ENCODE measurements around the gene UQCC5.

The UQCC5 gene
- 3.4 to 6.7 reads per million in 2 donors for total RNA-seq

DNA sequence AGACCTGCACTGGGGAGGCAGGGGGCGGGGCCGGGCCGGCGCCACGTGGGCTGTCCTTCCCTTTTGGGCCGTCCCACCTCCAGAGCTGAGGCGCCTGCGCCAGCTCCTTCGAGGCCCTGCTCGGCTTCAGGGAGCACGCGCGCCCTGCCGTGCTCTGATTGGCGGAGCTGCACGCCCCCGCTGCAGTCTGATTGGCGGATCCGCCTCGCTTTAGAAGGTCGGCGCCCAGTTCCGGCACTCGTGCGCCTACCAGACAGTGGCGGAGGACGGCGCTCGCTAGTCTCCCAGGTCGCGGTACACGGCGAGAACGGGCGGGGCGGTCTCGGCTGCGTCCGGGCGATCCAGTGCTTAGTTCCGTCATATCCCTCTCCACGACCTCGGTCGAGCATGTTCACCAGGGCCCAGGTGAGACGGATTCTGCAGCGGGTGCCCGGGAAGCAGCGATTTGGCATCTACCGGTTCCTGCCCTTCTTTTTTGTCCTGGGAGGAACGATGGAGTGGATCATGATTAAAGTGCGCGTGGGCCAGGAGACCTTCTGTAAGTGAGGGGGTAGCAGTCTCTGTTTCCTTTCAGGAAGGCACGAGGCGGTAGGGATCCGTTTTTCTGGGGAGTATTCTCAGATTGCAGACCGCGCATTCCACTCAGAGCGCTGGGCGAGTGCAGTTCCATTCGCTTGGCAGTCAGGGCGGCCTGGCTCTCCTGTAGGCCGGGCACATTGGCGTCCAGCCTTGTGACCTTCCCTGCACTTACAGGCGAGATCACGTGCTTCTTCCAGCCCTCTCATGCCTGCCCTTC, at the start of gene UQCC5:
TSS of gene UQCC5 (plus strand) at position 237 of the 796 bp plus-strand sequence. CDS start at position 388, 151 bp downstream.
- DNase-seq = peak; percentile 93 to 100 (median 97)

DNA sequence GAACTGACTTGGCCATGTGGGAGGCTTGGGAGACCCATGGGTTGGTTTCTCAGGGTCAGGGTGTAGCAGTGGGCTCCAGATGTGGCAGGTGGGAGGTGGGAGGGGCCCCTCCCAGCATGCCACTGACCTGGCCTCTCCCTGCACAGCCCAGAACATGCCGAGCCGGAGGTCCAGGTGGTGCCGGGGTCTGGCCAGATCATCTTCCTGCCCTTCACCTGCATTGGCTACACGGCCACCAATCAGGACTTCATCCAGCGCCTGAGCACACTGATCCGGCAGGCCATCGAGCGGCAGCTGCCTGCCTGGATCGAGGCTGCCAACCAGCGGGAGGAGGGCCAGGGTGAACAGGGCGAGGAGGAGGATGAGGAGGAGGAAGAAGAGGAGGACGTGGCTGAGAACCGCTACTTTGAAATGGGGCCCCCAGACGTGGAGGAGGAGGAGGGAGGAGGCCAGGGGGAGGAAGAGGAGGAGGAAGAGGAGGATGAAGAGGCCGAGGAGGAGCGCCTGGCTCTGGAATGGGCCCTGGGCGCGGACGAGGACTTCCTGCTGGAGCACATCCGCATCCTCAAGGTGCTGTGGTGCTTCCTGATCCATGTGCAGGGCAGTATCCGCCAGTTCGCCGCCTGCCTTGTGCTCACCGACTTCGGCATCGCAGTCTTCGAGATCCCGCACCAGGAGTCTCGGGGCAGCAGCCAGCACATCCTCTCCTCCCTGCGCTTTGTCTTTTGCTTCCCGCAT, 49.2 kb upstream of the UQCC5 start:
- DNase-seq = no peak

GRCh38 chr3:52487788-52488691, 48.4 kb upstream of the UQCC5 start:
- DNase-seq = no peak

- DNase-seq = no peak
These were observed 47.7 kb upstream of the UQCC5 start for GRCh38 chr3:52488746-52489145.

DNA sequence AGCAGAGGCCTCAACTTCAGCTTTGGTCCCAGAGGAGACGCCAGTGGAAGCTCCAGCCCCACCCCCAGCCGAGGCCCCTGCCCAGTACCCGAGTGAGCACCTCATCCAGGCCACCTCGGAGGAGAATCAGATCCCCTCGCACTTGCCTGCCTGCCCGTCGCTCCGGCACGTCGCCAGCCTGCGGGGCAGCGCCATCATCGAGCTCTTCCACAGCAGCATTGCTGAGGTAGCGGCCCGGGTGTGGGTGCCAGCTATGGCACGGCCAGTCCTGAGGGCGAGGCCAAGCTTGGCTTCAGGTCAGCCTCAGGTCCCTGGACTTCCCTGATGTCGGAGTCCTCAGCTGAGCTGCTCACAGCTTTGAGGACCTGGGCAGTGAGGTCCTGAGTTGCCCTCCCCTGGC, 47.0 kb upstream of the UQCC5 start:
- no peak for DNase-seq

GRCh38 chr3:52490035-52490938, 46.1 kb upstream of the UQCC5 start:
- DNase-seq = no peak

- no peak for DNase-seq
These were observed 45.4 kb upstream of the UQCC5 start for GRCh38 chr3:52490939-52491526.

GRCh38 chr3:52492059-52492458, 44.3 kb upstream of the UQCC5 start:
- DNase-seq = no peak

DNA sequence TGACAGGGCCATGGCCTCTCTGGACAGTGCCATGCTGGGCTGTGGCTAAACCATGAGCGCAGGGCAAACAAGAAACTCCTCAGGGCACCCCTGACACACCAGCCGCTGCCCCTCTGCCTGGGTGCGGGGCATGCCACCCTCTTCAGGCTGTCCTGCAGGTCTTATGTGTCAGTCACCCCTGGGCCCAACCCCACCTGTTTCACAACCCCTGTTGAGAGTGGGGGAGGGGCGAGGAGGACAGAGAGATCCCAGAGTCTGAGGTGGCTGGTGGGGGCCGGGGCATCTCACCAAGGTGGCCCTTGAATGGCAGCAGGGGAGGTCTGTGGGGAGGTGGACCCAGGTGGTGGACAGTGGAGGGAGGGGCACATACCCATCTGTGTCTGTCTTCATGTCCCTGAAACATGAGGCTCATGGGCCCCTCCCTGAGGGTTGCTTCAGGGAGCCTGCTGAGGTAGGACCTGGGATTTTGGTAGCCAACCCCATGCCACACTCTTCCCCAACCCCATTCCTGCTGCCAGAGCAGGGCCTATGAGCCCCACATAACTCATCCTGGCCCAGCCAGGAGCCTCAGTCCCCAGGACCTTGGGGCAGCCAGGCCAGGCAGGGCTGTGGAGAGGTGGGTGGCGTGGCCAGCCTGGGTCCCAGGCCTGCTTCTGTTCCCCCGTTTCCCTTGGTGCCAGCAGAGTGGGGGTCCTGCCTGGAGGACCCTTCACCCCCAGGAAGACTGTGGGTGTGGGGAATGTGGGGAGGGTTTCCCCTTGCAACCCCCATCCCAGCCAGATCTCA, 43.0 kb upstream of the UQCC5 start:
- DNase-seq = no peak

DNA sequence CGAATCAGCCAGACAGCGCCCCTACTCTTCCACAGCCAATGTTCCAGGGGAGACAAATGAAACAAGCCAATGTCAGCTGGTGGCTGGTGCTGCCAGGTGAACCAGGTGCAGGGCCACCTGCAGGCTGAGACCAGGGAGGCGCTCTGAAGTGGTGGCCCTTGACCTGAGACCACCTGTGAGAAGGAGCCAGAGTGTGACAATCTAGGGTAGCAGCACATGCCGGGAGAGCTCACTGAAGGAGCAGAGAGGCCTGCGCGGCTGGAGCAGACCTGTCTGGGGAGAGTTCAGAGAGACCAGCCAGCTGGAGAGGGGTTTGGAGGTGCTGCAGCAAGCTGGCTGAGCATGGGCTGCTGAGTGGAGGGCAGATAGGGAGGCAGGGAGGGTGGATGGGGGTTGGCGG, 42.0 kb upstream of the UQCC5 start:
- no peak for DNase-seq

DNA sequence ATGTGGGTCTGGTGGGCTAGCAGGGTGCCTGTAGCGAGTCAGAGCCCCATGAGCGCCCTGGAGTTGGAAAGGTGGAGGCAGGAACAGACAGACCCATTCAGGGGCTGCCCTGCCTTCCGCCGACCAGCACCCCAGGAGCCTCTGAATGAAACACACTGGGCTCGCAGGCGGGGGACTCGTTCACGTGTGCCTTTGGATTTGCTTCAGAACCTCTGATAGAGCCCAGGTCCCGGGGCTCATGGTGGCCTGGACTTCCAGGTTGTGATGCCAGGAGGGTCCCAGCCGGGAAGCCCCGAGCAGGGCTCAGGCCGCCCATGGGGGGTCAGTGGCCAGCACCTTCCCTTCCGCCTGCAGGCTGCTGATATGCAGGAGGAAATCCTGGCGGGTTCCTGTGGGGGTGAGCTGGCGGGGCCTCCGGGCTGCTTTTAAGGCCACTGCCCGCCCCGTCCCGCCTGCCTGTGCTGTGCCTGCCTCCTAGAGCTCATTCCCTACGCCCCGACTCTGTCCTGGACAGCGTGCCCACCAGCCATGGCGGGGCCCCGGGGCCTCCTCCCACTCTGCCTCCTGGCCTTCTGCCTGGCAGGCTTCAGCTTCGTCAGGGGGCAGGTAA, 41.4 kb upstream of the UQCC5 start, which contains the start of gene STAB1:
TSS of gene STAB1 (plus strand) at position 453 of the 610 bp plus-strand sequence. CDS start at position 529, 76 bp downstream.
- DNase-seq = no peak

DNA sequence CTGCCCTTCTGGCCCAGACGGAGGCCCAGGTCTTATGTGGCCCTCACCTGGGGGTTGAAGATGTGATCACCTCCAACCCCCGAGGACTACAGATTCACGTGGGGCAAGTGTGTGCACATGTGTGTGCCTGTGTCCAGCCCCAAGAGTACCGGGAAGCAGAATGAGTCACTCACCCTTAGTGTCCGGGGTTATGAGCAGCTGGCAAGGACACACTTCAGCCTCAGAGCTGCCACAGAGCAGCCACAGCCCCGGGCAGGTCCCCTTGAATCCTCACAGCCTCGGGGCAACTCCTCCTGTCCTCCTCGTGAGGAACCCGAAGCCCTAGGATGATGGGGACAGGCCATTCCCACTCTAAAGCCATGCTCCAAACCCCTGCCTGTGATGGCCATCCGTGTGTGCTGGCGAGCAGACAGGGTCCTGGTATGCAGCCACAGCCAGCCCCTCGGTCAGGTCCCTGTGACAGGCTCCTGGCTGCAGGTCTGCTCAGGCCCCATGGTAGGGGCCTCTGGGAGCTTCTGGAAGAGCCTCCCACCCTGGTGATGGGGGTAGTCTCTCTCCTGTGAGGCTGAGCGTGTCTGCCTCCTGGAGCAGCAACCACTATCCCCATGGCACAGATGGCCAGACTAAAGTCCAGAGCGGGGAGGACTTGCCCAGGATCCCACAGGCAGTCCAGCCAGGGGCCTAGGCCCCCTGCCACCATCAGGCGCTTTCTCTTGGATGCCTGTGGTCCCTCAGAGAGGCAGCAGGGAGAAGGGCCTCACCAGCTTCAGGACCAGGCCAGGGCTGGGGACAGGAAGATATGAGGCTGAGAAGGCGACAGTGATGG, 40.4 kb upstream of the UQCC5 start:
- no peak for DNase-seq

GRCh38 chr3:52498137-52499054, 38.0 kb upstream of the UQCC5 start:
- no peak for DNase-seq

- no peak for DNase-seq
These were observed 35.4 kb upstream of the UQCC5 start for GRCh38 chr3:52501046-52501445.

DNA sequence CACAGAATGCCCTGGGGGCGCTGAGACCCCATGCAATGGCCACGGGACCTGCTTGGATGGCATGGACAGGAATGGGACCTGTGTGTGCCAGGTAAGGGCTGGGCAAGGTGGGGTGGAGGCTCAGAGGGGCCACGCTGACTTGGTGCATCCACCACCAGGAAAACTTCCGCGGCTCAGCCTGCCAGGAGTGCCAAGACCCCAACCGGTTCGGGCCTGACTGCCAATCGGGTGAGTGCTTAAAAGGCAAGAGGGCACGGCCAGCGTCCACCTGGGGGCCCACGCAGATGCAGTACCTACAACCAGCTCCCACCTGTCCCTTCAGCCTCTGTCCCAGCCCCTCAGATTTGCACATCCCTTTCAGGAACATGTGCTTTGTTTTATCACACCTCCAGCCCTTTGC, 34.4 kb upstream of the UQCC5 start:
- no peak for DNase-seq

GRCh38 chr3:52502808-52503350, 33.5 kb upstream of the UQCC5 start:
- no peak for DNase-seq

DNA sequence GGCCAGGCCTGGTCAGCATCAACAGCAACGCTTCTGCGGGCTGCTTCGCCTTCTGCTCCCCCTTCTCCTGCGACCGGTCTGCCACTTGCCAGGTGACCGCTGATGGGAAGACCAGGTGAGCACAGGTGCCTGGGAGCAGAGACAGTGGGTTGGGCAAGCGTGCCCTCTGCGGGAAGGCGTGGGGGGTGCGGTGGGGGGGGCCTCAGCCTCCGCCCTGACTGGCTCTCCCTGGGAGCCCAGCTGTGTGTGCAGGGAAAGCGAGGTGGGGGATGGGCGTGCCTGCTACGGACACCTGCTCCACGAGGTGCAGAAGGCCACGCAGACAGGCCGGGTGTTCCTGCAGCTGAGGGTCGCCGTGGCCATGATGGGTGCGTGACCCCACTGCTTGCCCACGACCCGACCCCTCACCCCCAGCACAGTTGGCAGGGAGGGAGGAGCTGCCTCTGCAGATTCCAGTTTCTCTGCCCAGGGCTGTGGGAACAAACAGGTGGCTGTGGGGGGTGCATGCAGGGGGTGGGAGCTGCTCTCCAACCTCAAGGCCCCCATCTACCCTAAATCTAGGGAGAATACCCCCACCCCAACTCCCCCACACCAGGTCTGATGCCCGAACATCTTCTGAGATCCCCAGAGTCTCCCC, 32.5 kb upstream of the UQCC5 start:
- no peak for DNase-seq

All from T-helper 2 cell (primary cell).